PFSK-1 (cell line): ENCODE results near the gene GALNT9.

Experiments
- POLR2AphosphoS5 ChIP-seq: IDR thresholded peaks from 2 replicates; pipeline ENCODE4 v1.6.1; 2012; ENCODE audit warnings: low read depth, mild to moderate bottlenecking, control low read depth, low read length, moderate library complexity
- REST ChIP-seq, 2 experiments: IDR thresholded peaks; 2 replicates each; pipeline versions ENCODE4 v1.6.1 to v1.8.0; 2011 to 2012; ENCODE audit warnings: low read depth in 2 of 2, low read length in 2 of 2, control low read depth in 1 of 2, inconsistent platforms in 1 of 2, mild to moderate bottlenecking in 1 of 2, moderate library complexity in 1 of 2; ENCODE audit not compliant: insufficient read depth in 1 of 2
- SIN3A ChIP-seq: IDR thresholded peaks from 2 replicates; pipeline ENCODE4 v1.6.1; 2012; ENCODE audit warnings: mild to moderate bottlenecking, low read length, moderate library complexity, borderline replicate concordance; ENCODE audit not compliant: insufficient read depth
- TAF1 ChIP-seq: IDR thresholded peaks from 2 replicates; pipeline ENCODE4 v1.6.1; 2012; ENCODE audit warnings: low read length, control low read depth, borderline replicate concordance; ENCODE audit not compliant: insufficient read depth

DNA sequence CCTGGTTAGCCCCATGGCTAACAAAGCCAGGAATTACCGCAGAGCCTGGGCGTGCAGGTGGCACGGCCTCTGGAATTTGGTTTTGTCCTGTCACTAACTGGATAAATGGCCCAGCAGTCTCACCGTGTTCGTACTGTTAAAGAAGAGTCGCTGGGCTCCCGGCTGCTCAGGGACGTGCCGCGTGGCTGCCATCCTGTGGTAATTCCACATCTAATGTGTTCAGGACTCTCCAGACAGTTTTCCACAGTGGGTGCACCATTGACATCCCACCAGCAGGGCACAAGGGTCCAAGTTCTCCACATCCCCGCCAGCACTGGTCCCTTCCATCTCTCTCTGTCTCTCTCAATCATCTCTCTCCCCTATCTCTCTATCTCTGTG is 165.5 kb downstream of the GALNT9 start:
- TF ChIP-seq REST (IDR thresholded peaks at IDR 0.05; ENCODE audit: insufficient read depth in 1 of 2, low read depth in 2 of 2, low read length in 2 of 2): no peak
- TF ChIP-seq TAF1: no peak
- no peak for TF ChIP-seq POLR2AphosphoS5
- TF ChIP-seq SIN3A: no peak
